Activated CD4-positive, alpha-beta T cell treated with anti-CD3 and anti-CD28 coated beads for 48 hours (primary cell): ENCODE results near the gene TGFBR1.

ENCODE experiments used
- DNase-seq: peaks from one replicate; pipeline ENCODE4 v3.0.0-alpha.2; 2020

TGFBR1 gene

DNA sequence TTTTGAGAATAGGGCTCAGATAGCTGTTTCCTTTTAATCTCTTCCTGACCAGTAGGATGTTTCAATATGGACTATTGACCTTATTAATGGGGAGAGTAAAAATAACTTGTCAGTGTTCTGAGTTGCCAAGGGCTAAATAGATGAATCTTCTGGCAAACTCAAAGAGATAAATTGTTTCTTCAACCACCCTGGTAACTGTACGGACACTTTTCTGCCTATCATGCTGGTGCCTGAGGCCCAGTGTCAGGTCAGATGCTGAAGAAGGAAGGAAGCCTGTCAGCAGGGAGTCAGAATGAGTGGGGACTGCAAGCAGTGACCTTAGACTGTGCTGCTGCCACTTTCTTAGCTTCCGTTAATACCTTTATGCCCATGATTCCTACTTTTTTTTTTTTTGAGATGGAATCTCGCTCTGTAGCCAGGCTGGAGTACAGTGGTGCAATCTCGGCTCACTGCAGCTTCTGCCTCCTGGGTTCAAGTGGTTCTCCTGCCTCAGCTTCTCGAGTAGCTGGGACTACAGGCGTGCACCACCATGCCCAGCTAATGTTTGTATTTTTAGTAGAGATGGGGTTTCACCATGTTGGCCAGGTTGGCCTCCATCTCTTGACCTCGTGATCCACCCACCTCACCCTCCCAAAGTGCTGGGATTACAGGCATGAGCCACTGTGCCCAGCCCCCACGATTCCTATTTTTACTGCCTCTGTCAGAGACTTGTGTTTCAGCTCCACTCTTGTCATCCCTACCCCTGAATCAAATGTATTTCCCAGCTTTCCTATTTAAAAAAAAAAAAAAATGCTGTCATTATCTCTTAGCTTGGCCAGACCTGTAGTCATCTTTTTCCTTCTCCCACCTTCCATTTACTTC is 33.7 kb downstream of the TGFBR1 start:
- no peak for DNase-seq

DNA sequence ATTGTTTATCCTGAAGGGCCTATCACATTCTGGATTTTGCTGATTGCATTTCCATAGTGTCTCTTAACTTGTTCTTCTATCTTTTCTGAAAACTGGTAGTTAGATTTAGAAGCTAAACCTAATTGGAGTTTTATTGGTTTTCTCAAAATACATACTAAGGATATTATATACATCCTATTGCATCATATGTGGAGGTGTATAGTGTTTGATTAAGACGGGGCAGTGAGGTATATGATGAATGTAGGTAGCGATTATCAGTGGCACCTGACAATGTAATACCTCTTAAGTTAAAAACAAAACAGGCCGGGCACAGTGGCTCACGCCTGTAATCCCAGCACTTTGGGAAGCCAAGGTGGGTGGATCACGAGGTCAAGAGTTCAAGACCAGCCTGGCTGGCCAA is 35.0 kb downstream of the TGFBR1 start:
- no peak for DNase-seq

- DNase-seq, result peak; percentile 44
These were observed 35.9 kb downstream of the TGFBR1 start for GRCh38 chr9:99140685-99141314.

- no peak for DNase-seq
These were observed 36.9 kb downstream of the TGFBR1 start for GRCh38 chr9:99141849-99142248.

GRCh38 chr9:99142275-99142674 is 37.4 kb downstream of the TGFBR1 start:
- DNase-seq, result no peak

- DNase-seq, result no peak
These were observed 38.7 kb downstream of the TGFBR1 start for GRCh38 chr9:99143655-99144054.

- no peak for DNase-seq
These were observed 40.1 kb downstream of the TGFBR1 start for GRCh38 chr9:99144966-99145365.

DNA sequence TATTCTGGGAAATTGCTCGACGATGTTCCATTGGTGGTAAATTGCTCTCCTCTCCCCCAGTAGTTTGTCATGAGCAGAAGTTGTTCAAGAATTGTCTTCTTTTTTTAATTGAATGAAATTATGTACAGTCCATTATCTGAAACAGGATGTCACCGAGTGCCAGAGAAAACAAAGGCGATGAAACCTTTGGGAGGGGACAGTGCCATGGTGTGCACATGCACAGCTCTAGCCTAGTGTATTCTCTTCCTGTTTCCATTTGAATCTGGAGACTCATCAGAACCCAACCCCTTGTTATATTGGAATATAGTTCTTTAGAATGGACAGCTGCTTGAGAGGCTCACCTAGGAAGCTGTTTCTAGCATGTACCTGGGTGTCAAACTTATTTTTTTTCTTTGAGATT is 41.7 kb downstream of the TGFBR1 start:
- no peak for DNase-seq

GRCh38 chr9:99147177-99147576 is 42.3 kb downstream of the TGFBR1 start:
- no peak for DNase-seq

DNA sequence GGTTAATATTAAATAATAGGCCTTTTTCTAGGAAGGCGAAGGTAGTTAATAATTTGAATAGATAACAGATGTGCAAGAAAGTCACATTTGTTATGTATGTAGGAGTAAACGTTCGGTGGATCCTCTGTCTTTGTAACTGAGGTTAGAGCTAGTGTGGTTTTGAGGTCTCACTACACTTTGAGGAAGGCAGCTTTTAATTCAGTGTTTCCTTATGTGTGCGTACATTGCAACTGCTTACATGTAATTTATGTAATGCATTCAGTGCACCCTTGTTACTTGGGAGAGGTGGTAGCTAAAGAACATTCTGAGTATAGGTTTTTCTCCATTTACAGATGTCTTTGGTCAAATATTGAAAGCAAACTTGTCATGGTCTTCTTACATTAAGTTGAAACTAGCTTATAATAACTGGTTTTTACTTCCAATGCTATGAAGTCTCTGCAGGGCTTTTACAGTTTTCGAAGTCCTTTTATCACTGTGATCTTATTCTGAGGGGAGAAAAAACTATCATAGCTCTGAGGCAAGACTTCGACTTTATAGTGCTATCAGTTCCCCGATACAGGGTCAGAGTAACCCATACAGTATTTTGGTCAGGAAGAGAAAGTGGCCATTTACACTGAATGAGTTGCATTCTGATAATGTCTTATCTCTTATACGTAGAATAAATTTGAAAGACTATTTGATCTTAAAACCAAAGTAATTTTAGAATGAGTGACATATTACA is 45.7 kb downstream of the TGFBR1 start:
- no peak for DNase-seq

GRCh38 chr9:99154356-99154755 is 49.4 kb downstream of the TGFBR1 start:
- DNase-seq, result no peak

- DNase-seq, result no peak
These were observed 50.8 kb downstream of the TGFBR1 start for GRCh38 chr9:99155736-99156135.

- no peak for DNase-seq
These were observed 53.7 kb downstream of the TGFBR1 start for GRCh38 chr9:99158629-99159028.

GRCh38 chr9:99160173-99160572 is 55.3 kb downstream of the TGFBR1 start:
- no peak for DNase-seq

DNA sequence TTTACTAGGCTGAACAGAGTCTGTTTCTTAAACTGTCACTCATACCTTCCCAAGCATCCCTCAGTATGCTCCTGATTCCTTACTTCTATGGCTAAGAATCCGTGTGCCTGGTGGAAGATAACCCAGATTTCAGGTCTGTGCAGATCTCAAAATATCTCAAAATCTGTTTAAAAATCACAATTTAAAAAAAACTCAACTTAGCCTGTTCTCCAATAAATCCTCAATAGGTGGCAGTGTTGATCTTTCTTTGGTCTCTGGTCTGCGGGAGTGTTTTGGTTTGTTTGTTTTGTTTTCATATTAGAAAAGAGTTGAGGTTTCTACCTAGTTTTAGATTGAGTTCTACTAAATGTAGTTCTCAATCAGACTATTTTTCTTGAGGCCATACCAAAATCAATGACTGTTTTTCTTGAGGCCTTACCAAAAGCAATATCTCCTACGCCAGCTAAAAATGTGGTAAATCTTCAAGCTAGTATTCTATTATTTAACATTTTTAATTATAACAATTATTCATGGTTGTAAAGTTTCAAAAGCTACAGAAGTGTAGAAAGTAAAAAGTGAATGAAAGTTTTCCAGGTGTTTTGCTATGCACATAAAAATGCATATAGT is 57.9 kb downstream of the TGFBR1 start:
- no peak for DNase-seq

- no peak for DNase-seq
These were observed 61.2 kb downstream of the TGFBR1 start for GRCh38 chr9:99166149-99166548.

DNA sequence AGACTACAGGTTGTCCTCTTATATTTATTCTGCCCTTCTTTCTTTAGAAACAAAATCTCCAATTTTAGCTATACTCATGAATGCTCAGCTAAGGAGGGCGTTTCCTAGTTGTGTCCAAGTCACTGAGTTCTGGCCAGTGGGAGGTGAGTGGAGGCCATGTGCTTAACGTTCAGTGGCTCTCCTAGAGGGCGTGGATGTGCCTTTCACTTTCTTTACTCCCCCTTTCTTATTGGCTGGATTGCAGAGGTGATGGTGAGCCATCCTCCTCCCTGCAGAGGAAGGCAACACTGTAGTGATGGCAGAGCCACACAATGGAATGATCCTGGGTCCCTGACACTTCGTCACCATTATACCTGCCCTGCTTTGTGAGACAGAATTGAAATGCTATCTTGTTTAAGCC is 62.2 kb downstream of the TGFBR1 start:
- no peak for DNase-seq

DNA sequence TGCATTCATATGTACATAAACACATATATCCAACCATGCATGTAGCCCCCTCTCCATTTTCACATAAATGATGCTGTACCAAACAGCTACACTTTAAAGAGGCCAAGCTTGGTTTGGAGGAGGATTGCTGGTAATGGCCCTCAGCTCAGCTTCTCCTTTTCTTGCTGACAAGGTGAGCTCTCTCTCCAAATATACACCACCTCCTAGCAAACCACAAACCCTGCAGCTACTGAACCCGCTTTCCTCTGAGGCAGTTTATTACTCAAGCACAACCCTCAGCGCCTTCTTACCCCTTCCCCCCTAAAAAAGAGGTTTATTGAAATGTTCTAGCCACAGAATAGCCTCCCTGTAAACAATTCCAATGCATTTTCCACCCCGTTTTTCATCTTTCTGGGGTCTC is 62.8 kb downstream of the TGFBR1 start:
- DNase-seq, result no peak

GRCh38 chr9:99169086-99169485 is 64.2 kb downstream of the TGFBR1 start:
- DNase-seq, result no peak

- DNase-seq, result no peak
These were observed 65.3 kb downstream of the TGFBR1 start for GRCh38 chr9:99169982-99170761.

DNA sequence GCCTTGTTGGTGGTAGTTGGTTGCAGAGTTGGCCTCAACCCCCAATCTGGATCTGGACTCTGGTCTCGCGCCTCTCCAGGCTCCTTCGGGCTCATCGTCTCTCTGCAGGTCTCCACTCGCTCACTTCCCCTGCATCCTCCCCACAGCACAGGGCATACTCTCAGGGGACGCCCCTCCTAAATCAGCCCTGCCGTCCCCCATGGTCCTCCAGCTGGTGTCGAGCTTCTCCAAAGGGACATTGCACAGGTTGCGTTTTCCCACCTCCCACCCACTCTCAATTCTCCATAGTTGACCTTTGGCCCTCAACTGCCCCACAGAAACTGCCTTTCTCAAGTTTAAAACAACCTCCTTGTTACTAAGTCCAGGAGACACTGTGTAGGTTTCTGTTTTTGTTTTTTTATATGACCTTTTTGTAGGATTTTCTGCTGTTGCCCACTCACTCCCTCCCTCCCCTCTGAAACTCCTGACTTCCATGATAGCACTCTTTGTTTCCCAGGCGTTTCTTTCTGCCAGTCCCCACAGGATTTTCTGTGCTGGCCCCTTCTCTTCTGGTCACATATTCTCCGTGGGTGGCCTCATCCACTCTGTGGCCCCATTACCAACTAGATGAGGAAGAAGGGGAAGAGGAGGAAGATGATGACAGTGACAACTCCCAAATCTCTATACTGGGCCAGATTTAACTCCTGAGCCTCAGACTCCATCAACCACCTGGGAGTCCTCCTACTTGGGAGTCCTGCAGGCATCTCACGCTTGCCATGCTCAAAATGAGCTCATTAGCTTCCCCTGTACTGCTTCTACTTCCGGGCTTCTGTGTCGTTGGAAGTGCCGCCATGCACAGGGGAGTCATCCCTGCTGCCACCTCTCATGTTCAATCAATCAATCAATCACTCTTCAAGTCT is 66.6 kb downstream of the TGFBR1 start:
- DNase-seq, result no peak
